ENCODE results near the gene NAV2. TPM values are rescaled to one million over a fixed set of nuclear protein-coding genes. Genes with fewer than 3 reads are reported as not detected.

The NAV2 gene
- total RNA-seq, 1 experiment from 2014 or later, result 2.1 TPM

- Histone ChIP-seq H3K4me2 (ENCODE audit: low read length) (no peak overlapping the region), H3K27me3 (ENCODE audit: insufficient read depth, low read length) (0 out of 2 replicates have a peak, but pooled peaks cover 3% of the 10 kb centered on the region)
- CTCF ChIA-PET, result no interaction called here
Observed at GRCh38 chr11:20161923-20162744, 449.5 kb downstream of the NAV2 start.

More at GRCh38 chr11:20161923-20162744, 449.5 kb downstream of the NAV2 start:
- Histone ChIP-seq H3K9me3 (ENCODE audit: control insufficient read depth in 1 of 2, insufficient read depth in 1 of 2, low read depth in 1 of 2, low read length in 2 of 2) (no peaks in the 10 kb centered on the region), H3K4me1 (ENCODE audit: control insufficient read depth in 1 of 2, insufficient read depth in 2 of 2, low read length in 2 of 2) (no peaks in the 10 kb centered on the region), H3K36me3 (ENCODE audit: control insufficient read depth in 1 of 2, insufficient read depth in 2 of 2, low read length in 2 of 2) (no peaks in the 10 kb centered on the region), H3K9me2 (ENCODE audit: insufficient read depth) (no peaks in the 10 kb centered on the region), H4K20me1 (ENCODE audit: insufficient read depth) (no peaks in the 10 kb centered on the region), H3K9ac (ENCODE audit: low read length) (no peak overlapping the region), H2AFZ (ENCODE audit: low read depth, low read length, poor library complexity, severe bottlenecking) (no peak overlapping the region), H3K79me2 (ENCODE audit: insufficient read depth, low read length) (no peaks in the 10 kb centered on the region), H3K4me3 (replicated peaks in 1 of 2; ENCODE audit: low read depth in 1 of 2, low read length in 2 of 2) (no peak overlapping the region), H3K27ac (ENCODE audit: low read depth, low read length) (no peak overlapping the region)
- ATAC-seq (no peak), DNase-seq (ENCODE audit: low read depth, low spot score) (no peak)
- no TSS peak for BruUV-seq (replicated peaks)
- POLR2A ChIA-PET, result no interaction called here
- intact Hi-C loops (cut with micrococcal nuclease), result no loop called here
- RAD21 ChIA-PET (ENCODE audit: low non-redundant PET in 1 of 2, low total read pairs in 2 of 2, uncharacterized antibody in 2 of 2, unreplicated experiment in 2 of 2), result no interaction called here
- no peak for TF ChIP-seq ZBTB33 (IDR thresholded peaks at IDR 0.05; ENCODE audit: extremely low read depth, insufficient replicate concordance, low read length)
- no peak for TF ChIP-seq YY1 (IDR thresholded peaks at IDR 0.05; ENCODE audit: extremely low read depth, insufficient replicate concordance, low read depth, low read length)
- no peak for TF ChIP-seq RAD21 (IDR thresholded peaks at IDR 0.05; ENCODE audit: low read depth)
- no peak for TF ChIP-seq ATF3 (IDR thresholded peaks at IDR 0.05)
- no peak for TF ChIP-seq EGR1 (IDR thresholded peaks at IDR 0.05; ENCODE audit: low read depth)
- TF ChIP-seq SRF (IDR thresholded peaks at IDR 0.05; ENCODE audit: low read depth), result no peak
- TF ChIP-seq ZFX (IDR thresholded peaks at IDR 0.05), result no peak
- TF ChIP-seq FOSL1 (IDR thresholded peaks at IDR 0.05; ENCODE audit: low read depth), result no peak
- no peak for TF ChIP-seq SP1 (IDR thresholded peaks at IDR 0.05; ENCODE audit: low read depth)
- no peak for TF ChIP-seq JUND (IDR thresholded peaks at IDR 0.05)
- TF ChIP-seq MAX (IDR thresholded peaks at IDR 0.05), result no peak
- no peak for TF ChIP-seq TCF7L2 (IDR thresholded peaks at IDR 0.05; ENCODE audit: borderline replicate concordance, extremely low read depth, insufficient read depth, insufficient read length)
- TF ChIP-seq ZNF274 (IDR thresholded peaks at IDR 0.05; ENCODE audit: low read depth, low read length), result no peak
- TF ChIP-seq CTCF (IDR thresholded peaks at IDR 0.05 in 2 of 3, conservative IDR thresholded peaks at IDR 0.05 in 1 of 3; ENCODE audit: borderline replicate concordance in 1 of 3, insufficient read depth in 1 of 3, low read depth in 2 of 3, low read length in 2 of 3), result no peak
- no peak for TF ChIP-seq ELF1 (IDR thresholded peaks at IDR 0.05; ENCODE audit: borderline replicate concordance, low read depth)
- no peak for TF ChIP-seq POLR2A (IDR thresholded peaks at IDR 0.05; ENCODE audit: borderline replicate concordance, extremely low read depth, insufficient read depth, insufficient read length)
- no peak for TF ChIP-seq CEBPB (IDR thresholded peaks at IDR 0.05; ENCODE audit: low read depth)
- no peak for TF ChIP-seq CBX3 (IDR thresholded peaks at IDR 0.05; ENCODE audit: low read depth)
- TF ChIP-seq POLR2AphosphoS5 (IDR thresholded peaks at IDR 0.05; ENCODE audit: low read depth, low read length), result no peak

All from HCT116 (cell line).